HL-60/S4 treated with retinoic acid at 250 ng/mL for 4 days and 3 days (cell line): ENCODE measurements around the gene LTB.

Source experiments
- in situ Hi-C: fragments of 300-500 bp; cut with MboI; formaldehyde crosslinking; loops from 2 replicates; pipeline ENCODE4 v1.7.0; 2022; ENCODE audit warnings: low sequenced_read_pairs

LTB gene, protein sequence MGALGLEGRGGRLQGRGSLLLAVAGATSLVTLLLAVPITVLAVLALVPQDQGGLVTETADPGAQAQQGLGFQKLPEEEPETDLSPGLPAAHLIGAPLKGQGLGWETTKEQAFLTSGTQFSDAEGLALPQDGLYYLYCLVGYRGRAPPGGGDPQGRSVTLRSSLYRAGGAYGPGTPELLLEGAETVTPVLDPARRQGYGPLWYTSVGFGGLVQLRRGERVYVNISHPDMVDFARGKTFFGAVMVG

DNA sequence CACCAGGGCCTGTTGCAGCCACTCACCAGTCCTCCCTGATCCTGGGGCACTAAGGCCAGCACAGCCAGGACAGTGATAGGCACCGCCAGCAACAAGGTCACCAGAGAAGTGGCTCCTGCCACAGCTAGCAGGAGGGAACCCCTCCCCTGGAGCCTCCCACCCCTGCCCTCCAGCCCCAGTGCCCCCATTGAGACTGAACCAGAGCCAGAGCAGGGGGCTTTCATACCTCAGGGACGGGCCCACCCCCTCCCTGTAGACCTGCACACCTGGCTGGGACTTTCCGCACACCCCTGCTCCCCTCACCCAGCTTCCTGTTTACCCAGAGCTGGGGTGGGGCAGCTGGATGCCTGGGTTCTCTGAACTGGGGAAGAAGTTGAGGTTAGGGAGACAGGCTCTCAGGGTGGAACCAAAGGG, at the start of gene LTB:
Gene LTB, minus strand, starts transcription at position 195 of the 414 bp plus-strand sequence. Its CDS starts 7 bp downstream, at position 188.
- in situ Hi-C loops: no loop called here

DNA sequence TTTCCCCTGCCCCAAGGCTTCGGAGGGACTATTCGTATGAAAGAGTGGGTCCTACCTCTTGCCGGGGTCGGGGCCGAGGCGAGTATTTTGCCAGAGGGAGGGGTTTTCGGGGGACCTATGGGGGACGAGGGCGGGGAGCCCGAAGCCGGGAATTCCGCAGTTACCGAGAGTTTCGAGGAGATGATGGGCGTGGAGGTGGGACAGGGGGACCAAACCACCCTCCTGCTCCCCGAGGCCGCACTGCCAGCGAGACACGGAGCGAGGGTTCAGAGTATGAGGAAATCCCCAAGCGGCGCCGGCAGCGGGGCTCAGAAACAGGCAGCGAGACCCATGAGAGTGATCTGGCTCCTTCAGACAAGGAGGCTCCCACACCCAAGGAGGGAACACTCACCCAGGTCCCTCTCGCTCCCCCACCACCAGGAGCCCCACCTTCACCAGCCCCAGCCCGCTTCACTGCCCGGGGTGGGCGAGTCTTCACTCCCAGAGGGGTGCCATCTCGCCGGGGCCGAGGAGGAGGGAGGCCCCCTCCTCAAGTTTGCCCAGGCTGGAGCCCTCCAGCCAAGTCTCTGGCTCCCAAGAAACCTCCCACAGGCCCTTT, 49.6 kb upstream of the LTB start:
- in situ Hi-C loops: no loop called here

- in situ Hi-C loops: no loop called here
Measured at GRCh38 chr6:31631209-31631608, 49.0 kb upstream of the LTB start.

DNA sequence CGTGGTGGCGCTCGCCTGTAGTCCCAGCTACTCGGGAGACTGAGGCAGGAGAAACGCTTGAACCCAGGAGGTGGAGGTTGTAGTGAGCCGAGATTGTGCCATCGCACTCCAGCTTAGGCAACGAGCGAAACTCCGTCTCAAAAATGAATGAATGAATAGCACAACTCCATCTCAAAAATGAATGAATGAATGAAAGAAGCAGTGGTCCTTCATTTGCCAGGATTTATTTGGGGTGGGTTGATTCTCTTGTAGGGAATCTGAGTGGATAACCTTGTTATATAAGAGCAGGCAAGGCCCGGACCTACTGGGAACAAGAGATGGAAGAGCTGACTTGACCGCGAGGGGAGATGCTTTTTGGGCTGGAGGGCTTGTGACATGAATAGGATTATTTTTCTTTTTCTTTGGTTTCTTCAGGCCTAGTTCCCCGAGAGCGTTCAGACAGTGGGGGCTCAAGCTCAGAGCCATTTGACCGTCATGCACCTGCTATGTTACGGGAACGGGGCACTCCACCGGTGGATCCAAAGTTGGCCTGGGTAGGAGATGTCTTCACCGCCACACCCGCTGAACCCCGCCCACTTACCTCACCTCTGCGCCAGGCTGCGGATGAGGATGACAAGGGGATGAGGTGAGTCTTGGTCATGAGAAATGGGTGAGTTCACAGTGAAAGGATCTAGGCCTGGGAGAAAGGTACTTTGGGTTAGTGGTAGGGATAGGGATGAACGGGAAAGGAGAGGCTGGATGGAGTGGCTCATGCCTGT, 48.1 kb upstream of the LTB start:
- in situ Hi-C loops: no loop called here

DNA sequence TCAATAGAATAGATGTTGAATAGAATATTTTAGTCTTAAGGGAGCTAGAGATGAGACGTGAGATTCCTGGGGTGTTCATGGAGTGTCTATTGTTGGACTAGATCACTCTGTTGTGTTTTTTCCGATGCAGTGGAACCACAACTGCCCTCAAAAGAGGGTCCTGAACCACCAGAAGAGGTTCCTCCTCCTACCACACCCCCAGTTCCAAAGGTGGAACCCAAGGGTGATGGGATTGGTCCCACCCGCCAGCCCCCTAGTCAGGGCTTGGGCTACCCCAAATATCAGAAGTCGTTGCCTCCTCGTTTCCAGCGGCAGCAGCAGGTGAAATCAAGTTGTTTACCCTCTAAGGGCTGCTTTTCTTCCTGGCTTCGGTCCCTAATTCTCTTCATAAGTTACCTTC, 46.8 kb upstream of the LTB start:
- in situ Hi-C loops: no loop called here

- in situ Hi-C loops: no loop called here
Measured at GRCh38 chr6:31627690-31628287, 45.6 kb upstream of the LTB start.

GRCh38 chr6:31626952-31627351, 44.7 kb upstream of the LTB start:
- in situ Hi-C loops: no loop called here

DNA sequence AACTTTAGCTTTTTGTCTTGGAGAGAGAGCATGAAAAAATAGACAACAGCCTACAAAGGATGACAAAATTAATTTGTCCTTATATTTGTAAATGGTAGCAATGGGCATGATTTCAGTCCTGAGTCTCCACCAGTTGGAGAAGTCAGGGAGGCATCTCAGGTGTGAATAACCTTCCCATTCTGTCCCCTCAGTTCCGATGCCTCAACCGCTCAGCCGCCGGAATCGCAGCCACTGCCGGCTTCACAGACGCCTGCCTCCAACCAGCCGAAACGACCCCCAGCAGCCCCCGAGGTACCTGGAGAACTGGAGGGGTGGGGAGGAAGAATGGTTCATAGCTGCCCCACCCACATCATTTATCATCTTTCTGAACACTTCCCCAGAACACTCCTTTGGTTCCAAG, 41.8 kb upstream of the LTB start:
- in situ Hi-C loops: no loop called here

- in situ Hi-C loops: no loop called here
Measured at GRCh38 chr6:31622684-31623091, 40.5 kb upstream of the LTB start.

GRCh38 chr6:31621991-31622390, 39.8 kb upstream of the LTB start:
- in situ Hi-C loops: no loop called here

GRCh38 chr6:31621320-31621939, 39.2 kb upstream of the LTB start:
- in situ Hi-C loops: no loop called here

DNA sequence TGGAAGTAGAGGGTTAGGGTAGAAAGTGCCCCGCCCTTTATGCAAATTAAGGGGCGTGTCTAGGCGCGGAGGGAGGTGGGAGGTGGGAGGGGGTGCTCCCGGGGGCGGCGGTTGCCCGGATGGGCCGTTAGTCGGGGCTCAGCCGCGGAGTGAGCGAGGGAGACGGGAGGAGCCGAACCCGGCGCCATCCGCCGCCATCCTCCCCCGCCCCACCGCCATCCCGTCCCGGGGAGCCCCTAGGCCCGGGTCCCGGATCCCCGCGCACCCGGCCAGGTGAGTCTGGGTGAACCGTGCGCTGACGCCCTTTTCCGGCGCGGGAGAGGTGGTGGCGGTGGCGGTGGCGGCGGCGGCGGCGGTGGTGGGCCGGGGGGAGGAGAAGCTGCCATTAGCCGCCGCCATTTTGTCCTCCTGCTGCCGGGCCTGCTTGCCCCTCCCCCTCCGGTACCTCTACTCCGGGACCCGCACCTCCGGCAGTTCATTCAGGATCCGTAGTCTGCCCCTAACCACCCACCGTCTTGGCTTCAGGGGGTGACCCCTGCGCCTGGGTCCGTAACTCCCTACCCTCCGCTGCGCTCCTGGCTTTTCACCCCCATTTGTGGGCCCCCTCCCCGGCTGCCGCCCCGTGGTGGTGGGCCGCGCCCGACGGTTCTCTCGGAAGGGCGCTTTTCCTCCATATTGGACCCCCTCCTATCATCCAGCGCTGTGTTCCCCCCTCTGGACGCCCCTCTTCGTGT, 38.5 kb upstream of the LTB start, which contains the start of gene PRRC2A:
Gene PRRC2A, plus strand, starts transcription at position 130 of the 734 bp plus-strand sequence. CDS start 2,075 bp downstream, outside the sequence.
- in situ Hi-C loops: no loop called here

DNA sequence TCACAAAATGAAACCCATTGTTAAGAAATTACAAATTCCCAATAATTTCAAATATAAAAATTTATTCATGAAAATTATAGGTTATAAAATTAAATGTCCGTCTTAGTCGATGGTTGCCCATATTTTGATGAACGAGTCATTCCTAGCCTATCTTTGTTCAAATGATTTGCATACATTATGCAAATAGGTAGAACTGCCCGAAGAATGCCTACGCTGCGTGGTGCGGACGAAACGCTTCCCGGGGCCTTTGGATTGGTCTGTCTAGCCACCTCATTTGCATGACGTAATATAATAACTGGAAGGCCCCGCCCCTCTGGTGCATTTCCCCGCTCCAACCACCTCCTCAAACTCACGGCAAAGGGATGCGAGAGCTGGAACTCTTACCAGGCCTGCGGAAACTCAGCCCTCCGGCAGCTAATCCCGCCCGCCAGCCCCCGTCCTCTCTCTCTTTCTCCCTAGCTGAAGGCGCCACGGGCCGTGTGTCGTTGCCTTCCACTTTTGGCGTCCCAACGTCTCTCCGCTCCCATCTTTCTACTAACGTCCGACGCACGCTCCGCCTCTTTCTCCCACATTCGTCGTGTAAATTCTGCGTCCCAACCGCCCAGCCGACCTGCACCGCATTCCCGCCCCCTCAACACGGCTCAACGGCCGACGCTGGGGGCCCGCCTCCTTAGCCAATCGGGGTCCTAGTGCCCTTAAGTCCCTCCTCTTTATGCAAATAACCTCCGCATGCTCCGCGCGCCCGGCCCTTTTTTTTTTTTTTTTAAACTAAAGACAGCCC, 37.8 kb upstream of the LTB start:
- in situ Hi-C loops: no loop called here

- in situ Hi-C loops: no loop called here
Measured at GRCh38 chr6:31617010-31617409, 34.8 kb upstream of the LTB start.

- in situ Hi-C loops: no loop called here
Measured at GRCh38 chr6:31615748-31616147, 33.5 kb upstream of the LTB start.

- in situ Hi-C loops: no loop called here
Measured at GRCh38 chr6:31614684-31615578, 32.7 kb upstream of the LTB start, which contains the start of gene AIF1. AIF1 (plus strand) TSS chr6:31615234; CDS start chr6:31615330, 96 bp downstream.

- in situ Hi-C loops: no loop called here
Measured at GRCh38 chr6:31614075-31614619, 31.9 kb upstream of the LTB start.

DNA sequence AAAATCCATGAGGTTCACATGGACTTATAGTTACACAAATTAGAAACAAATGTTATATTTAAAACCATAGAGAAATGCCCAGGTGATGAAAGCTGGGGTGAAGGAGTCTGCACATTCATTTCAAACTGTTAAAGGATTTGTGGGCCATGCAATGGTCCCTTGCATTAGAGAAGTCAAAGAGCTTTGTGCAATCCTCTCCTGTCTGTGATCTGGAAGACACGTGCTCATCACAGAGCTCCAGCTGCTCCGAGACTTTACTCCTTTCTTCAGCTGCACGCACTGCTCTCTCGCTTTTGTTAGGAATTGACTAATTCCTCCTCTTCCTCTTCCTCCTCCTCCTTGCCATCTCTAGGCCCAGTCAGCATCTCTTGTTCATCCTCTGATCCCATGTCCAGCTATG, 28.7 kb upstream of the LTB start:
- in situ Hi-C loops: no loop called here
